Measurements from ENCODE around the gene RAB3D. TPM values are rescaled to one million over a fixed set of nuclear protein-coding genes. Genes with fewer than 3 reads are reported as not detected.

RAB3D gene
- total RNA-seq, 4 donors from 2014 or later, result 8.0 to 13.4 (median 11.5) TPM

DNA sequence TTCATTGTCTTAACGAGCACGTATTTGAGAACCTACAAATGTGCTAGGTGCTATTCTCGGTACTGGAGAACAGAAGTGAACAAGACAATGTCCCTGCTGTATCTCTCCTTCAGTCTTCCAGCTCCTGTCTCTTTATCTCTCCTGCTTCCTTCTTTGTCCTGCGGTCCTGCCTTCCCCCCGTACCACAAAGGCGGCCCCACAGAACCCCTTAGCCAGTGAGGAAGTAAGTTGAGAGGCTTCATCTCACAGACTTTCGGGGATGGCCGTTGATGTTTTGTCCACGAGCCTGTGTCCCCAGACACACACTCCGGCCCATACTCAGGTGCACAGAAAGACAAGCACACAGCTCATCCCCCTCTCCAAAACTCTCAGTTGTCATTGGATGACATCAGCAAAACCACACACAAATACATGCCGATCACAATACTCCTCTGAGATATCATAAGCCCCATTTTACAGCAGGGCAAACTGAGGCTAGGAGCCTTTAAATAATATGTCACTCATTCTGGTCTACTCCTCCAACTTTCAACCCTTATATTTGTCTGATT, 34.5 kb upstream of the RAB3D start:
- TF ChIP-seq, protein P1, sequence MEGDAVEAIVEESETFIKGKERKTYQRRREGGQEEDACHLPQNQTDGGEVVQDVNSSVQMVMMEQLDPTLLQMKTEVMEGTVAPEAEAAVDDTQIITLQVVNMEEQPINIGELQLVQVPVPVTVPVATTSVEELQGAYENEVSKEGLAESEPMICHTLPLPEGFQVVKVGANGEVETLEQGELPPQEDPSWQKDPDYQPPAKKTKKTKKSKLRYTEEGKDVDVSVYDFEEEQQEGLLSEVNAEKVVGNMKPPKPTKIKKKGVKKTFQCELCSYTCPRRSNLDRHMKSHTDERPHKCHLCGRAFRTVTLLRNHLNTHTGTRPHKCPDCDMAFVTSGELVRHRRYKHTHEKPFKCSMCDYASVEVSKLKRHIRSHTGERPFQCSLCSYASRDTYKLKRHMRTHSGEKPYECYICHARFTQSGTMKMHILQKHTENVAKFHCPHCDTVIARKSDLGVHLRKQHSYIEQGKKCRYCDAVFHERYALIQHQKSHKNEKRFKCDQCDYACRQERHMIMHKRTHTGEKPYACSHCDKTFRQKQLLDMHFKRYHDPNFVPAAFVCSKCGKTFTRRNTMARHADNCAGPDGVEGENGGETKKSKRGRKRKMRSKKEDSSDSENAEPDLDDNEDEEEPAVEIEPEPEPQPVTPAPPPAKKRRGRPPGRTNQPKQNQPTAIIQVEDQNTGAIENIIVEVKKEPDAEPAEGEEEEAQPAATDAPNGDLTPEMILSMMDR (IDR thresholded peaks at IDR 0.05; ENCODE audit: low read depth), result no peak

DNA sequence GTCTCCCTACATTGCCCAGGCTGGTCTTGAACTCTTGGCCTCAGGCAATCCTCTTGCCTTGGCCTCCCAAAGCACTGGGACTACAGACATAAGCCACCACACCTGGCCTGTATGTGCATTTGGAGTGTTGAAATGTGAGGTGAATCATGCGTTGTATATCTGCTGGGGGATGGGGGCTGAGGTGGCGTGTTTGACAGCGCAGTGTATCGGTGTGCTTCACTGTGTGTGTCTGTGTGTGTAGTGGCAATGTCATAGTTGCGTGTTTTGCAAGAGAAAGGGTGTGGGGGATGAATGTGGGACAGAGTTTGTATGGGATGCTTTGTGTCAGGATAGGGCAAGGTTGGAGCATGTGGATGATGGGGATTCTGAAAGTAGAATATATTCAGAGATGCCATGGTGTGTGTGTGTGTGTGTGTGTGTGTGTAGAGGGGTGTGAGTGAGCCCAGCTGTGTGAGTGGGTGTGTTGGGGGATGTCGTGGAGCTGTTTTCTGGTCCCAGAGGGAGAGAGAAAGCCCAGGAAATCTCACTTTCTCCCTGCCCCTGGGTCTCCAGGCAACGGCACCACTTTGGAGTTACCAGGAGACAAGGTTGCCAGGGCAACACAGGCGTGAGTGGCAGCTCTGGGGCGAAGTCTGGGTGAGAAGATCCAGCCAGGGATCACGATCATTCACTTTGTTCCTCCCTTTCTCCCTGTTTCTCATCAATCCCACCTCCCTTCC, 33.9 kb upstream of the RAB3D start:
- TF ChIP-seq, protein P1 (IDR thresholded peaks at IDR 0.05; ENCODE audit: low read depth), result no peak

DNA sequence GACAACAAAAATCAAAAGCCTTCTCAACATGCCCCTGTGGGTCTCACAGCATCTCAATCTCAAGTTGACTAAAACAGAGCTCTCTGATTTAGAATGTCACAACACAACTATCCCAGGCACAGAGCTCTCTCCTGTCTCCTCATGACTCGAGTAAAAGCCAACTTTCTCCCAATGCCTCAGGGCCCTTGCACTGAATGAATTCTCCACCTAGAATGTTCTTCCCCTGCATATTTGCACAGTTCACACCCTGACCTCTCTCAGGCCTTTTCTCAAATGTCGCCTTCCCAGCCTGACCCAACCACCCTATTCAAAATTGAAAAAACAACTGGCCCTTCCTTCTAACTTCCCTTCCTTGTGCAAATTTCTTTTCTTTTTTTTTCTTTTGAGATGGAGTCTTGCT, 31.3 kb upstream of the RAB3D start:
- TF ChIP-seq, protein P1 (IDR thresholded peaks at IDR 0.05; ENCODE audit: low read depth), result no peak

DNA sequence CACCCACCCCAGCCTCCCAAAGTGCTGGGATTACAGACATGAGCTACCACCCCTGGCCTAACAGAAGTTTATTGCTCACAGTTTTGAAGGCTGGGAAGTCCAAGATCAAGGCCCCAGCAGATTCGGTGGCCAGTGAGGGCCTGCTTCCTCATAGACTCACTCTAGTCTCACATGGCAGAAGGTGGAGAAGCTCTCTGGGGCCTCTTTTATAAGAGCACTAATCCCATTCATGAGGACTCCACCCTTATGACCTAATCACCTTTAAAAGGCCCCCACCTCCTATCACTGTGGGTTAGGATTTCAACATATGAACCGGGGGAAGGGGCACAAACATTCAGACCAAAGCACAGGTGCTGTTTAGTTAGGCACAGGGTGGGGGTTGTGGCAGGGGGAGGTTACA, 28.1 kb upstream of the RAB3D start:
- TF ChIP-seq, protein P1 (IDR thresholded peaks at IDR 0.05; ENCODE audit: low read depth), result no peak

DNA sequence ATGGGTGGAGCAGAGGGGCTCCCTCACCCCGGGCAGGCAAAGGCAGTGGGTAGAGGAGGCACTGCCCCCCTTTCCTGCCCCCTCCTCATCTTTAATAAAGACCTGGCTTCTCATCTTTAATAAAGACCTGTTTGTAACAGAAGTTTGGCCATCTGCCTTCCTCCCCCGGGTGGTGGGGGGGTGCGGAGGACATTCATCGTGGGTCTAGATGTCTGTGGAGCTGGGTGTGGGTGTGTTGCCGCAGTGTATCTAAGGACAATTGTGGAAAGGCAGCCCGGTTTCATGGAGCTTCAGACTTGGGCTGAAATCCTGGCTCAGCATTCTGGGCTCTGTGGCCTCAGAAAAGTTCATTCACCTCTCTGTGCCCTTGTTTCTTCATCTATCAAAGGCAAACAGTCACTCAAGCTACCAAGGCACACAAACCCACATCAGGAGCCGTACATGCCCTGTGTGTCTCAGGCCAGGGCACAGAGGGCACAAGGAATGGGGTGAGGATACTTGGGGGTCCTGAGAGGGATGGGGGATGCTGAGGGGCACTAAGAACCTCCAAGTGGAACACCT, 26.2 kb upstream of the RAB3D start:
- TF ChIP-seq, protein P1 (IDR thresholded peaks at IDR 0.05; ENCODE audit: low read depth), result no peak

DNA sequence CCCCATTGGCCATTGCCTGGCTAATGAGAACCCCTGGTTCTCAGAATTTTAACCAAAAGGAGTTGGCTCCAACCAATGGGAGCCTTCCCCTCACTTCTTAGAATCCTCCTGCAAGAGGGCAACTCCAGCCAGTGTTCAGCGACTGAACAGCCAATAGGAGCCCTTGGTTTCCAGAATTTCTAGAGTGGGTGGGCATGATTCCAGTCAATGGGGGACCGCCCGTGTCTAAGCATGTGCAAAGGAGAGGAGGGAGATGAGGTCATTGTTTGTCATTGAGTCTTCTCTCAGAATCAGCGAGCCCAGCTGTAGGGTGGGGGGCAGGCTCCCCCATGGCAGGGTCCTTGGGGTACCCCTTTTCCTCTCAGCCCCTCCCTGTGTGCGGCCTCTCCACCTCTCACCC, 25.5 kb upstream of the RAB3D start:
- TF ChIP-seq, protein P1 (IDR thresholded peaks at IDR 0.05; ENCODE audit: low read depth), result no peak

DNA sequence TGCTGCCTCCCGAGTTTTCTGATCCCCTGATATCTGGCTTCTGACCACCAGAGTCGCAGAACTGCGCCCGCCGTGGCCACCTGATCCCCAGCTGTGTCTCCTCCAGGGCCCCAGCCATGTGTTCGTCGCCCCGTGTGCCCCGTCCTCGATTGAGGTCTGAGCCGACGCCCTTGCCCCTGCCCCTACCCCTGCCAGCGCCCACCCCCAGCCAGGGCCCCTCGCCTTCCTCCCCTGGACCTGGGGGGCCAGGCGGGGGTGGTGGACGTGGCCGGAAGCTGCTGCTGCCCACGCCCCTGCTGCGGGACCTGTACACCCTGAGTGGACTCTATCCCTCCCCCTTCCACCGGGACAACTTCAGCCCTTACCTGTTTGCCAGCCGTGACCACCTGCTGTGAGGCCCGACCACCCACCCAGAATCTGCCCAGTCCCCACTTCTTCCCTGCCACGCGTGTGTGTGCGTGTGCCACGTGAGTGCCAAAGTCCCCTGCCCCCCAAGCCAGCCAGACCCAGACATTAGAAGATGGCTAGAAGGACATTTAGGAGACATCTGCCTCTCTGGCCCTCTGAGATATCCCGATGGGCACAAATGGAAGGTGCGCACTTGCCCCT, 24.9 kb upstream of the RAB3D start:
- TF ChIP-seq, protein P1 (IDR thresholded peaks at IDR 0.05; ENCODE audit: low read depth), result no peak
